Pancreas (tissue), 10 donors: ENCODE data around the gene DTX3L. TPM values are rescaled to one million over a fixed set of nuclear protein-coding genes. Genes with fewer than 3 reads are reported as not detected.

Experiments
- ATAC-seq, 4 donors: fragments of 200-7000 bp; cut with Tn5 transposase; one replicate each; pipeline versions ENCODE4 v1.8.0 to v1.9.1; 2020; ENCODE audit warnings: mild to moderate bottlenecking in 4 of 4, moderate library complexity in 4 of 4
- DNase-seq, 6 donors: peaks; one replicate each; pipeline ENCODE4 v3.0.0-alpha.2; 2020
- FAIRE-seq: peaks from 2 replicates; lab custom pipeline; 2012; peaks lifted over from hg19 to GRCh38; lab: Jason Lieb, UNC
- H3K27ac ChIP-seq, 4 donors: fragments of 200-600 bp; sonication (generic); 1 replicate in 3 of 4; 2 replicates in 1 of 4; pipeline versions ENCODE4 v1.5.0 to v1.8.0; 2020
- H3K27me3 ChIP-seq, 4 donors: fragments of 200-600 bp; one replicate each; pipeline ENCODE4 v1.8.0; 2021
- H3K36me3 ChIP-seq, 3 donors: fragments of 200-600 bp; sonication (generic) in 1 of 3; one replicate each; pipeline versions ENCODE4 v1.5.0 to v1.8.0; 2020 to 2021
- H3K4me1 ChIP-seq, 3 donors: fragments of 200-600 bp; one replicate each; pipeline ENCODE4 v1.8.0; 2021
- H3K4me3 ChIP-seq, 4 donors: fragments of 200-600 bp; sonication (generic) in 2 of 4; one replicate each; pipeline versions ENCODE4 v1.5.0 to v1.8.0; 2020 to 2021
- H3K9me3 ChIP-seq, 4 donors: fragments of 200-600 bp; one replicate each; pipeline ENCODE4 v1.8.0; 2021
- CTCF ChIP-seq, 4 donors: fragments of 200-600 bp; sonication (generic) in 3 of 4; IDR thresholded peaks; one replicate each; pipeline versions ENCODE4 v1.5.0 to v1.8.0; 2021; ENCODE audit warnings: antibody characterized with exemption in 4 of 4
- WGBS, 2 donors: extraction: QIAGEN DNeasy Blood & Tissue Kit; methylation state at CpG; one replicate each; pipeline ENCODE4 v1.1.7; 2013; 5-methylcytosine and 5-hydroxymethylcytosine counted together
- intact Hi-C, 3 donors: fragments of 100-400 bp; cut with DNase I; formaldehyde crosslinking; loops; one replicate each; pipeline versions ENCODE4 v1.11.1 to v1.14.2; 2022
- polyA plus RNA-seq, 2 donors: library from polyadenylated mRNA; stranded (reverse); fragments of 200-250 nt; gene quantifications; one replicate each; pipeline ENCODE4 v1.2.3, GENCODE V29; 2013
- total RNA-seq, 6 donors: library from RNA; stranded (reverse); fragmentation: NEBNext Ultra II Directional in 4 of 6; extraction: Animal tissue kit (Norgen Biotek cat#: 25700) in 4 of 6; gene quantifications; one replicate each; pipeline versions ENCODE4 v1.2.1 to v1.2.4, GENCODE V29; 2021 to 2023
- donor health status: healthy with polysubstance abuse.
- donor health status: DM: no; HTN: no; CAD: no; lungs with moderate emphysema.
- donor health status: DM: no; HTN: no; CAD: no.
- donor health status: control.
- donor health status: control.
- donor health status: Bipolar disorder and iron deficiency.
- donor health status: DM: yes; HTN: yes; CAD: no.
- donor health status: DM: no; HTN: no; CAD: no.
- donor health status: DM: no; HTN: no; CAD: no.
- donor health status: DM: yes; HTN: yes; CAD: no.

DTX3L gene
- total and polyA plus RNA-seq, 8 donors = 7.4 to 36.6 (median 18.6) TPM

GRCh38 chr3:122621112-122621511 is 57.0 kb downstream of the DTX3L start:
- H3K36me3 ChIP-seq = no peaks in the 10 kb centered on the region
- no peaks in the 10 kb centered on the region for H3K9me3 ChIP-seq
- no peaks in the 10 kb centered on the region for H3K27me3 ChIP-seq
- intact Hi-C loops = no loop called here
- TF ChIP-seq CTCF (IDR thresholded peaks at IDR 0.05) = no peak
- no peaks in the 10 kb centered on the region for H3K4me1 ChIP-seq
- no peak overlapping the region for H3K27ac ChIP-seq
- H3K4me3 ChIP-seq = no peak overlapping the region
- DNase-seq = no peak
- WGBS, 2 donors = 46 to 51% methylated on average over 3 of the region's 3 CpGs
- ATAC-seq = peak in 1 of 4 donors; percentile 30
- no peak for FAIRE-seq

GRCh38 chr3:122623031-122623829 is 59.1 kb downstream of the DTX3L start:
- no peak for ATAC-seq
- Histone ChIP-seq H3K27me3 (no peaks in the 10 kb centered on the region), H3K36me3 (no peaks in the 10 kb centered on the region), H3K27ac (no peak overlapping the region), H3K4me1 (no peaks in the 10 kb centered on the region), H3K9me3 (no peaks in the 10 kb centered on the region), H3K4me3 (no peak overlapping the region)
- intact Hi-C loops = no loop called here
- DNase-seq = no peak
- TF ChIP-seq CTCF (IDR thresholded peaks at IDR 0.05) = no peak
- WGBS, 2 donors = 83 to 88% methylated on average over 8 of the region's 8 CpGs
- FAIRE-seq = no peak

Other genes with a start within 250 kb of the DTX3L start
- 1 to 10 TPM in 2 of 6 donors, under 1 TPM in 2, not detected in 2; 0.63 to 2.1 (median 1.0) TPM for gene CSTA, start 239.1 kb upstream of the DTX3L start, total RNA-seq
- 1 to 10 TPM; 3.0 to 3.7 TPM for gene CSTA, start 239.1 kb upstream of the DTX3L start, polyA plus RNA-seq
- gene MIX23, start 181.1 kb upstream of the DTX3L start, total RNA-seq = 10 to 100 TPM in 5 of 6 donors, 1 to 10 TPM in 1; 9.3 to 15.2 (median 13.1) TPM
- gene MIX23, start 181.1 kb upstream of the DTX3L start, polyA plus RNA-seq = 10 to 100 TPM; 28.5 to 28.6 TPM
- 10 to 100 TPM; 32.8 to 60.4 (median 43.9) TPM for gene FAM162A, start 180.2 kb upstream of the DTX3L start, total RNA-seq
- 10 to 100 TPM; 53.1 to 74.3 TPM for gene FAM162A, start 180.2 kb upstream of the DTX3L start, polyA plus RNA-seq
- 1 to 10 TPM; 2.6 to 5.4 (median 3.3) TPM for gene WDR5B, start 148.3 kb upstream of the DTX3L start, total RNA-seq
- gene WDR5B, start 148.3 kb upstream of the DTX3L start, polyA plus RNA-seq = 1 to 10 TPM; 2.3 to 3.9 TPM
- 10 to 100 TPM; 19.7 to 35.1 (median 25.9) TPM for gene KPNA1, start 49.4 kb upstream of the DTX3L start, total RNA-seq
- gene KPNA1, start 49.4 kb upstream of the DTX3L start, polyA plus RNA-seq = 10 to 100 TPM in 1 of 2 donors, 1 to 10 TPM in 1; 5.7 to 12.6 TPM
- gene PARP9, start within 50 bp of the DTX3L start, total RNA-seq = 10 to 100 TPM in 5 of 6 donors, 1 to 10 TPM in 1; 8.6 to 22.7 (median 13.3) TPM
- gene PARP9, start within 50 bp of the DTX3L start, polyA plus RNA-seq = 10 to 100 TPM; 18.1 to 33.2 TPM
- gene PARP15, start 13.3 kb downstream of the DTX3L start, total RNA-seq = under 1 TPM; 0.14 to 0.78 (median 0.45) TPM
- gene PARP15, start 13.3 kb downstream of the DTX3L start, polyA plus RNA-seq = under 1 TPM; 0.76 to 0.80 TPM
- 10 to 100 TPM in 5 of 6 donors, 1 to 10 TPM in 1; 7.6 to 27.7 (median 13.4) TPM for gene PARP14, start 116.5 kb downstream of the DTX3L start, total RNA-seq
- gene PARP14, start 116.5 kb downstream of the DTX3L start, polyA plus RNA-seq = 10 to 100 TPM in 1 of 2 donors, 1 to 10 TPM in 1; 7.2 to 11.3 TPM
- gene HSPBAP1, start 229.5 kb downstream of the DTX3L start, total RNA-seq = 1 to 10 TPM; 3.1 to 7.5 (median 4.3) TPM
- 10 to 100 TPM; 11.1 to 20.4 TPM for gene HSPBAP1, start 229.5 kb downstream of the DTX3L start, polyA plus RNA-seq
- 10 to 100 TPM in 4 of 6 donors, 1 to 10 TPM in 2; 9.5 to 13.7 (median 12.3) TPM for gene SLC49A4, start 230.7 kb downstream of the DTX3L start, total RNA-seq
- 1 to 10 TPM; 3.4 to 9.3 TPM for gene SLC49A4, start 230.7 kb downstream of the DTX3L start, polyA plus RNA-seq